Transverse colon (tissue), 4 donors: ENCODE results near the gene MTCH2.

Experiments used
- POLR2A ChIP-seq: fragments of 450-650 bp; IDR thresholded peaks from one replicate; pipeline ENCODE4 v1.6.1; 2016; ENCODE audit warnings: antibody characterized with exemption, mild to moderate bottlenecking, moderate library complexity
- POLR2AphosphoS5 ChIP-seq, 3 donors: sonication (generic); formaldehyde crosslinking; IDR thresholded peaks; one replicate each; pipeline ENCODE4 v1.6.1; 2016; ENCODE audit warnings: antibody characterized with exemption in 3 of 3
- TF ChIP-seq, protein P1 (sequence below), 5 experiments: fragments of 200-600 bp in 3 of 5; fragments of 450-650 bp in 2 of 5; sonication (generic) in 3 of 5; IDR thresholded peaks; 1 replicate in 2 of 5; 2 replicates in 3 of 5; pipeline ENCODE4 v1.5.1; 2016 to 2017; ENCODE audit warnings: antibody characterized with exemption in 5 of 5, inconsistent platforms in 3 of 5, mild to moderate bottlenecking in 2 of 5, moderate library complexity in 1 of 5

DNA sequence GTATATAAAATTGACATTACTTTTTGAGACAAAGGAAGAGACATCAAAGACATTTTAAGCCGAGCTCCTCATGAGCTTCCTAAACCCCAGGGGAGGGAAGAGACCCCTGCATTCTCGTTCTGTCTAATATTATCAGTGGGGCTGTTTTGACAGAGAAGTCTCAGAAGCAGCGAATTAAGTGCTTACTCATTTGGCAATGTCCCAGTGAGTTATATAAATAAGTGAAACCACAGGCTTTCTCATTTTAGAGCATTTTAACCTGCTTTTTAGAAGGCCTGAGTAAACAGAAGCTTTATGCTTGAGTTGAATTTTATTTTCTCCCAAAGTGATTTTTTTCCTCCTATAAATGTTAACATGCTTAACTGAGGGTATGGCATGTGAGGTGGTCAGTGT lies 24.9 kb downstream of the MTCH2 start:
- TF ChIP-seq, protein P1, sequence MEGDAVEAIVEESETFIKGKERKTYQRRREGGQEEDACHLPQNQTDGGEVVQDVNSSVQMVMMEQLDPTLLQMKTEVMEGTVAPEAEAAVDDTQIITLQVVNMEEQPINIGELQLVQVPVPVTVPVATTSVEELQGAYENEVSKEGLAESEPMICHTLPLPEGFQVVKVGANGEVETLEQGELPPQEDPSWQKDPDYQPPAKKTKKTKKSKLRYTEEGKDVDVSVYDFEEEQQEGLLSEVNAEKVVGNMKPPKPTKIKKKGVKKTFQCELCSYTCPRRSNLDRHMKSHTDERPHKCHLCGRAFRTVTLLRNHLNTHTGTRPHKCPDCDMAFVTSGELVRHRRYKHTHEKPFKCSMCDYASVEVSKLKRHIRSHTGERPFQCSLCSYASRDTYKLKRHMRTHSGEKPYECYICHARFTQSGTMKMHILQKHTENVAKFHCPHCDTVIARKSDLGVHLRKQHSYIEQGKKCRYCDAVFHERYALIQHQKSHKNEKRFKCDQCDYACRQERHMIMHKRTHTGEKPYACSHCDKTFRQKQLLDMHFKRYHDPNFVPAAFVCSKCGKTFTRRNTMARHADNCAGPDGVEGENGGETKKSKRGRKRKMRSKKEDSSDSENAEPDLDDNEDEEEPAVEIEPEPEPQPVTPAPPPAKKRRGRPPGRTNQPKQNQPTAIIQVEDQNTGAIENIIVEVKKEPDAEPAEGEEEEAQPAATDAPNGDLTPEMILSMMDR (IDR thresholded peaks at IDR 0.05), result no peak
- TF ChIP-seq POLR2AphosphoS5 (IDR thresholded peaks at IDR 0.05) (no peak), POLR2A (no peak)
